SJSA1 (cell line): ENCODE data around the gene CARS2. TPM values are rescaled to one million over a fixed set of nuclear protein-coding genes. Genes with fewer than 3 reads are reported as not detected.
"Not testable (repeated sequence)": the region's sequence is repeated elsewhere in the genome, so short reads cannot be mapped to it uniquely, and the experiment has no call there.

Experiments
- DNase-seq, 2 experiments: peaks; one replicate each; pipeline ENCODE4 v3.0.0-alpha.2; 2015 to 2020; ENCODE audit warnings: low spot score in 2 of 2, low read depth in 1 of 2
- H3K27ac ChIP-seq: fragments of 250-450 bp; sonication (Bioruptor Pico); 2 replicates; pipeline ENCODE4 v1.5.1; 2020; ENCODE audit warnings: mild to moderate bottlenecking, moderate library complexity
- H3K27me3 ChIP-seq: fragments of 250-450 bp; sonication (Bioruptor Pico); replicated peaks from 2 replicates; pipeline ENCODE4 v1.5.1; 2020; ENCODE audit warnings: mild to moderate bottlenecking, moderate library complexity
- H3K36me3 ChIP-seq: fragments of 250-450 bp; sonication (Bioruptor Pico); 2 replicates; pipeline ENCODE4 v1.5.1; 2020; ENCODE audit warnings: mild to moderate bottlenecking
- H3K4me1 ChIP-seq: fragments of 250-450 bp; sonication (Bioruptor Pico); replicated peaks from 2 replicates; pipeline ENCODE4 v1.6.1; 2021; ENCODE audit warnings: mild to moderate bottlenecking
- H3K4me3 ChIP-seq: fragments of 250-450 bp; sonication (Bioruptor Pico); 2 replicates; pipeline ENCODE4 v1.5.1; 2020; ENCODE audit warnings: mild to moderate bottlenecking
- H3K9me3 ChIP-seq: fragments of 250-450 bp; sonication (Bioruptor Pico); replicated peaks from 2 replicates; pipeline ENCODE4 v1.5.1; 2020; ENCODE audit warnings: mild to moderate bottlenecking
- total RNA-seq: library from RNA; depleted of rRNA; stranded (reverse); fragments of >200 nt; shearing (Covaris generic); gene quantifications from 2 replicates; pipeline ENCODE4 v1.2.3, GENCODE V29; 2014

Gene CARS2
- total RNA-seq, 1 experiment from 2014 or later, result 360 TPM

- no peaks in the 10 kb centered on the region for H3K27me3 ChIP-seq
- H3K4me1 ChIP-seq, result peaks cover 3% of the 10 kb centered on the region; the same call in 1 of the 2 replicates
- H3K4me3 ChIP-seq, result no peak overlapping the region
- DNase-seq, result peak in 1 of 2 experiments; percentile 71
- no peak overlapping the region for H3K27ac ChIP-seq
- no peaks in the 10 kb centered on the region for H3K9me3 ChIP-seq
- H3K36me3 ChIP-seq, result peaks cover 95% of the 10 kb centered on the region
These were observed 22.0 kb downstream of the CARS2 start for GRCh38 chr13:110683921-110684320.

DNA sequence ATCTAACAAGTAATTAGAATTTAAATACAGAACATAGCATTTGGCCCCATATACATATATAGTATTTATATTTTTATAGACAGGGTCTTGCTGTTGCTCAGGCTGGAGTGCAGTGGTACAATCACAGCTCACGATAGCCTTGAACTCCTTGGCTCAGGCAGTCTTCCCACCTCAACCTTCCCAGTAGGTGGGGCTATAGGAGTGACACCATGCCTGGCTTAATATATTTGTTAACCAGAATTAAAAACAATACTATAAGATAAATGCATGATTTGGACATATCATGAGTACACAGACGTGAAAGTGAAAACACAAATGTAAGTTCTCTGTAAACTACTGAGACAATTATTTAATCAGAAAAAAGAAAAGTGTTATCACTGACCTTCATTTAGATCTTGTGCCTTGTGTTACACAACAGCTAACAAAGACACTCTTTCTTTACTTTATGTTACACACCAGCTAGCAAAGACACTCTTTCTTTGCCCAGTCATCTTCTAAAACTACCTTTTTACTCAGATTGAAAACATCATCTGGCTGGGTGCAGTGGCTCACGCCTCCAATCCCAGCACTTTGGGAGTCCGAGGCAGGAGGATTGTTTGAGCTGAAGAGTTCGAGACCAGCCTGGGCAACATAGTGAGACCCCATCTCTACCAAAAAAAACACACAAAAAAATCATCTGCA, 22.6 kb downstream of the CARS2 start:
- Histone ChIP-seq H3K9me3 (no peaks in the 10 kb centered on the region), H3K4me1 (peaks cover 3% of the 10 kb centered on the region; the same call in 1 of the 2 replicates), H3K36me3 (peaks cover 95% of the 10 kb centered on the region), H3K27me3 (no peaks in the 10 kb centered on the region), H3K27ac (no peak overlapping the region), H3K4me3 (no peak overlapping the region)
- DNase-seq, result peak in 1 of 2 experiments; percentile 63

- Histone ChIP-seq H3K27me3 (no peaks in the 10 kb centered on the region), H3K36me3 (peaks cover 95% of the 10 kb centered on the region), H3K27ac (no peak overlapping the region), H3K9me3 (no peaks in the 10 kb centered on the region), H3K4me1 (peaks cover 3% of the 10 kb centered on the region; the same call in 1 of the 2 replicates), H3K4me3 (no peak overlapping the region)
- peak in 1 of 2 experiments; percentile 75 for DNase-seq
These were observed 23.2 kb downstream of the CARS2 start for GRCh38 chr13:110682746-110683145.

DNA sequence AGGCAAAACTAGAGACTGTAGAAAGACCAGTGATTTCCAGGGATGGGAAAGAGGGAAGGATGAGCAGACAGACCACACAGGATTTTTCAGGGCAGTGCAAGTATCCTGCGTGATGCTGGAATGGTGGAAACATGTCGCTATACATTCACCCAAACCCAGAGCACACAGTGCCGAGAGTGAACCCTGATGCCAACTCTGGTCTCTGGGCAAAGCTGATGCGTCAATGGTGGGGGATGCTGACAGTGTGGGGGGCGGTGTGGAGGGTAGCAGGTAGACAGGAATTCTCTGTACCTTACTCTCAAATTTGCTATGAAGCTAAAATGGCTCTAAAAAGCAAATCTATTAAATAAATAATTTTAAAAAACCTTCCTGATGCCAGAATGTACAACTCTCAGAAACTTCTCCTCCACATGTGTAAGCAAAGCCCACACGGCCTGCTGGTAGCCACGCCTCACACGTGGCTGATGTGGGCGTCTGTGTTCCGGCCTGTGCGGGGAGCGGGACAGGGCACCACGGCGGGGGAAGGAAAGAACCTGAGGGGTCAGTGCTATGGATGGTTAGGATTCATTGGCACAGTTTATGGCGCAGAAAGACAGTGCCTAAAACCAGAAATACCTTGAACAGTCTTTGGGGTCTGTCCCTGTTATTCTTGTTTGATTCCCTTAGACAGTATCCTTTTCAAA, 23.9 kb downstream of the CARS2 start:
- Histone ChIP-seq H3K9me3 (no peaks in the 10 kb centered on the region), H3K27ac (no peak overlapping the region), H3K4me3 (no peak overlapping the region), H3K36me3 (peaks cover 89% of the 10 kb centered on the region), H3K27me3 (no peaks in the 10 kb centered on the region), H3K4me1 (peaks cover 3% of the 10 kb centered on the region; the same call in 1 of the 2 replicates)
- DNase-seq, result peak in 1 of 2 experiments; percentile 71

- H3K36me3 ChIP-seq, result peaks cover 90% of the 10 kb centered on the region
- no peak overlapping the region for H3K27ac ChIP-seq
- H3K27me3 ChIP-seq, result no peaks in the 10 kb centered on the region
- peak; percentile 62 to 87 for DNase-seq
- peaks cover 3% of the 10 kb centered on the region; the same call in 1 of the 2 replicates for H3K4me1 ChIP-seq
- H3K4me3 ChIP-seq, result no peak overlapping the region
- peaks cover 1% of the 10 kb centered on the region; the same call in 1 of the 2 replicates for H3K9me3 ChIP-seq
These were observed 25.1 kb downstream of the CARS2 start for GRCh38 chr13:110680852-110681251.

DNA sequence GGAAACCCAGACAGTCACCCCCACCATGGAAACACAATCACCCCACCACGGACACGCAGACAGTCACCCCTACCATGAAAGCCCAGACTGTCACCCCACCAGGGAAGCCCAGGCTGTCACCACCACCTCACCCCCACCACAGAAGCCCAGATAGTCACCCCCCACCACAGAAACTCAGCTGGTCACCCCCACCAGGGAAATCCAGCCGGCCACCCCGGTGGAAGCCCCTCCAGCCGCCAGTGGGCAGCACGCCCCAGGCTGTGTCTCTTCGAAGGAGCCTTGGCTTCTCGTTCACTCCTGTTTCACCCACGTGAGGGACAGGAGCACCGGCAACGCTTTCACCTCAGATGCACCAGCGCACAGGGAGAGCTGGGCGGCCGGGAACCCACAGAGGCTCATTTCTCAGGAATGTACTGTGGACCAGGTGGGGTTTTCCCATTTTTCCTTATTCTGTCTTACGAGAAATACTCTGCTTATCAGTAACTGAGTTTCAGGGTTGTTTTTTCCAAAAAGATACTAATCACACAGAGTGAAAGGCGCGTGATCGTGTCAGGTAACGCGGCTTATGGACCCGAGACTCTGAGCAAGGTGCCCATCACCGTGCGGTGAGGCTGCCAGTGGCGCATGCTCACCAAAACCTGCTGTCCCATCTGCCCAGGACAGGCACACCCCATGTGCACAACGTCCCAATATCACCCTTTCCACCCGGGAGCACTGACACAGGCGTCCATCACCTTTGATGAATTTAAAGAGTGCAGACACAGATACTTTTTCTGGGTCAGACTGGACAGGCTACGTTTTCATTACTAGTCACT, 28.0 kb downstream of the CARS2 start:
- peaks cover 76% of the 10 kb centered on the region for H3K36me3 ChIP-seq
- H3K4me1 ChIP-seq, result no peaks in the 10 kb centered on the region
- DNase-seq, result peak in 1 of 2 experiments; percentile 77
- H3K27me3 ChIP-seq, result no peaks in the 10 kb centered on the region
- H3K27ac ChIP-seq, result no peak overlapping the region
- no peak overlapping the region for H3K4me3 ChIP-seq
- peaks cover 3% of the 10 kb centered on the region; the same call in 1 of the 2 replicates for H3K9me3 ChIP-seq

GRCh38 chr13:110676595-110677587, 29.0 kb downstream of the CARS2 start:
- Histone ChIP-seq H3K27me3 (no peaks in the 10 kb centered on the region), H3K9me3 (peaks cover 3% of the 10 kb centered on the region; the same call in 1 of the 2 replicates), H3K36me3 (peaks cover 70% of the 10 kb centered on the region), H3K4me3 (no peak overlapping the region), H3K4me1 (no peaks in the 10 kb centered on the region), H3K27ac (no peak overlapping the region)
- peak in 1 of 2 experiments; percentile 75 for DNase-seq

DNA sequence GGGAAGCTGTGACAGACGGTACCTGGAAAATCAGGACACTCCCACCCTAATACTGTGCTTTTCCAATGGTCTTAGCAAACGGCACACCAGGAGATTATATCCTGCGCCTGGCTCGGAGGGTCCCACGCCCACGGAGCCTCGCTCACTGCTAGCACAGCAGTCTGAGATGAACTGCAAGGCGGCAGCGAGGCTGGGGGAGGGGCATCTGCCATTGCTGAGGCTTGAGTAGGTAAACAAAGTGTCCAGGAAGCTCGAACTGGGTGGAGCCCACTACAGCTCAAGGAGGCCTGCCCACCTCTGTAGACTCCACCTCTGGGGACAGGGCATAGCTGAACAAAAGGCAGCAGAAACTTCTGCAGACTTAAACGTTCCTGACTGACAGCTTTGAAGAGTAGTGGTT, 36.1 kb downstream of the CARS2 start:
- peak in 1 of 2 experiments; percentile 78 for DNase-seq
- H3K9me3 ChIP-seq, H3K27me3 ChIP-seq, H3K27ac ChIP-seq, H3K4me3 ChIP-seq, H3K4me1 ChIP-seq: not testable (repeated sequence)
- peaks cover 76% of the 10 kb centered on the region for H3K36me3 ChIP-seq

- Histone ChIP-seq H3K27me3 (no peaks in the 10 kb centered on the region), H3K9me3 (no peaks in the 10 kb centered on the region), H3K36me3 (peaks cover 76% of the 10 kb centered on the region), H3K4me1 (no peaks in the 10 kb centered on the region), H3K27ac (no peak overlapping the region), H3K4me3 (no peak overlapping the region)
- DNase-seq, result peak in 1 of 2 experiments; percentile 64
These were observed 36.9 kb downstream of the CARS2 start for GRCh38 chr13:110669036-110669435.

DNA sequence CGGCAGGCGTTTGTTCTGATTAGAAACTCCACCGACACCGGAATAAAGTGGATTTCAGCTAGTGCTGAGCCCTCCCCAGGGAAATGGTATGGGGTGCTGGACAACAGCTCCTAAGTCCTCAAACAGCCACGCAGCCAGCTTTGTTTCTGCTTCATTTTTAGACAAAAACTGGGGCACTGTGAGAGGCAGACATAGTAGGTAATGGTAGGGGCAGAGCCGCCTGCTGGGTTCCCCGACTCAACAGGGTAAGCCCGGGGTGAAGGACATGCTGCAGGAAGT, 39.7 kb downstream of the CARS2 start:
- DNase-seq, result peak in 1 of 2 experiments; percentile 74
- Histone ChIP-seq H3K4me3 (no peak overlapping the region), H3K27ac (no peak overlapping the region), H3K9me3 (peaks cover 10% of the 10 kb centered on the region), H3K36me3 (peaks cover 94% of the 10 kb centered on the region), H3K4me1 (no peaks in the 10 kb centered on the region), H3K27me3 (no peaks in the 10 kb centered on the region)

- Histone ChIP-seq H3K27me3 (no peaks in the 10 kb centered on the region), H3K4me3 (no peak overlapping the region), H3K27ac (no peak overlapping the region), H3K36me3 (peaks cover 99% of the 10 kb centered on the region), H3K9me3 (peaks cover 15% of the 10 kb centered on the region), H3K4me1 (no peaks in the 10 kb centered on the region)
- peak in 1 of 2 experiments; percentile 67 for DNase-seq
These were observed 40.2 kb downstream of the CARS2 start for GRCh38 chr13:110665491-110666254.

GRCh38 chr13:110664673-110665072, 41.2 kb downstream of the CARS2 start:
- no peaks in the 10 kb centered on the region for H3K4me1 ChIP-seq
- H3K36me3 ChIP-seq, result peaks cover 100% of the 10 kb centered on the region
- no peaks in the 10 kb centered on the region for H3K27me3 ChIP-seq
- peak in 1 of 2 experiments; percentile 69 for DNase-seq
- peaks cover 19% of the 10 kb centered on the region for H3K9me3 ChIP-seq
- no peak overlapping the region for H3K27ac ChIP-seq
- no peak overlapping the region for H3K4me3 ChIP-seq
